ENCODE measurements around the gene KCNIP4. TPM values are rescaled to one million over a fixed set of nuclear protein-coding genes. Genes with fewer than 3 reads are reported as not detected.

Gene KCNIP4
- total RNA-seq, 1 donor from 2014 or later = not detected

DNA sequence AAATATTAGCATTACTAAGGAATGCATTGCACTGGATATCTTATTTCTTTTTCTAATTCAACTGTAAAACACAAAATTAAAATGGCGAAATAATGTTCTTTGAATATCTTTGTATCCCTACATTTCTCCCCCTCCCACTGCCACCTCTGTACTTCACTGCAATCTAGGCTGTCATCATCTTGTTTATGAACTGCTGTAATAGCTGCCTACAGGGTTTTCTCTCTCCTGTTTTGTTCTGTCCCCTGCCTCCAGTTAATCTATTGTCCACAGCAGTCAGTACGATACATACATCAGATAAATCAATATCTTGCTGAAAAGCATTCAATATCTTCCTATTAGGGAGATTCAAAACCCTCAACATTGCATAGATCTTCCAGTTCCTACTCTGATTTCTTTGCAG is 528.4 kb downstream of the KCNIP4 start:
- DNase-seq (ENCODE audit: low spot score) = no peak
- Mint-ChIP-seq H3K4me1 (ENCODE audit: low read depth) (no peaks in the 10 kb centered on the region), H3K4me3 (ENCODE audit: unreplicated experiment) (no peak overlapping the region), H3K27me3 (ENCODE audit: low read depth) (no peaks in the 10 kb centered on the region), H3K36me3 (ENCODE audit: low read depth) (no peaks in the 10 kb centered on the region), H3K27ac (ENCODE audit: unreplicated experiment) (no peak overlapping the region), H3K9me3 (ENCODE audit: low read depth) (no peaks in the 10 kb centered on the region)
- TF ChIP-seq CTCF (IDR thresholded peaks at IDR 0.05) = no peak

DNA sequence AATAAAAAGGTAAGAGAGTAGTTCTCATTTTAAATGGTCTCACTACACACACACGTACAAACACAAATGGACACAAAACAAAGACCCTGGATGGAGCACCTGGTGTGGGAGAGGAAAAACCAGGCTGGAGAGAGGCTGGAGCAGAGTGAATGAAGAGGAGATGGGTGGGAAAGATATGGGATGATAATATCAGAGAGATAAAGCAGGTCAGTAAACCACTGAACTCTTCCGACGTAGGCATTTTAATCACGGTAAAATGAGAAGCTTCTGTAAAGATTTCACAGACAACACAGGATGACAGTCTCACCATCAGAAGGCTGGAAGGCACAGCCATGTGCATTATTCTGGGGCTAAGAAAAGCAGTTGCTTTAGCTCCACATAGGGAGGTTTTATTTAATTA is 532.8 kb downstream of the KCNIP4 start:
- Mint-ChIP-seq H3K27me3 (ENCODE audit: low read depth) (no peaks in the 10 kb centered on the region), H3K4me3 (ENCODE audit: unreplicated experiment) (no peak overlapping the region), H3K27ac (ENCODE audit: unreplicated experiment) (no peak overlapping the region), H3K36me3 (ENCODE audit: low read depth) (no peaks in the 10 kb centered on the region), H3K9me3 (ENCODE audit: low read depth) (peaks cover 3% of the 10 kb centered on the region), H3K4me1 (ENCODE audit: low read depth) (no peaks in the 10 kb centered on the region)
- no peak for DNase-seq (ENCODE audit: low spot score)
- TF ChIP-seq CTCF (IDR thresholded peaks at IDR 0.05) = no peak

GRCh38 chr4:21413807-21414370 is 534.7 kb downstream of the KCNIP4 start:
- Mint-ChIP-seq H3K36me3 (ENCODE audit: low read depth) (no peaks in the 10 kb centered on the region), H3K9me3 (ENCODE audit: low read depth) (peaks cover 3% of the 10 kb centered on the region), H3K27me3 (ENCODE audit: low read depth) (no peaks in the 10 kb centered on the region), H3K4me1 (ENCODE audit: low read depth) (no peaks in the 10 kb centered on the region), H3K27ac (ENCODE audit: unreplicated experiment) (no peak overlapping the region), H3K4me3 (ENCODE audit: unreplicated experiment) (no peak overlapping the region)
- TF ChIP-seq CTCF (IDR thresholded peaks at IDR 0.05) = no peak
- no peak for DNase-seq (ENCODE audit: low spot score)

DNA sequence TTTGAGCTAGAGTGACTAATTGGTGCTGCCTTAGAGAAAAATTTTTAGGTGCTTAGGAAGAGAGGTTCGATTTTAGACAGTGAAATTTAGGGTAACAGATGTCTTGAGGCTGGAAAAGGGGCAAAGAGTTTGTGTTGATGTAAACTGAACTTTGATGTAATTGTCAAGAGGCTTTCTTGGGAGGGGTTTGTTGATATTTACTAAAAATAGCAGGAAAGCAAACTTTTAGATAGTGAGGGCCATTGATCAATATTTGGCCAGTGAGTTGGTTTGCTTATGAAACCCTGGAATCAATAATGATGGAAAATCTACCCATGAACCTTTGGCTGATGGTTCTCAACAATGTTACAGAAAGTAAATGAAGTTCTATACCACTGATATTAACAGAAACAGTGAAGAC is 537.5 kb downstream of the KCNIP4 start:
- Mint-ChIP-seq H3K27me3 (ENCODE audit: low read depth) (no peaks in the 10 kb centered on the region), H3K36me3 (ENCODE audit: low read depth) (no peaks in the 10 kb centered on the region), H3K4me3 (ENCODE audit: unreplicated experiment) (no peak overlapping the region), H3K9me3 (ENCODE audit: low read depth) (peaks cover 3% of the 10 kb centered on the region), H3K27ac (ENCODE audit: unreplicated experiment) (no peak overlapping the region), H3K4me1 (ENCODE audit: low read depth) (no peaks in the 10 kb centered on the region)
- no peak for DNase-seq (ENCODE audit: low spot score)
- no peak for TF ChIP-seq CTCF (IDR thresholded peaks at IDR 0.05)

GRCh38 chr4:21410372-21410771 is 538.2 kb downstream of the KCNIP4 start:
- Mint-ChIP-seq H3K27ac (ENCODE audit: unreplicated experiment) (no peak overlapping the region), H3K36me3 (ENCODE audit: low read depth) (no peaks in the 10 kb centered on the region), H3K4me3 (ENCODE audit: unreplicated experiment) (no peak overlapping the region), H3K27me3 (ENCODE audit: low read depth) (no peaks in the 10 kb centered on the region), H3K9me3 (ENCODE audit: low read depth) (peaks cover 3% of the 10 kb centered on the region), H3K4me1 (ENCODE audit: low read depth) (no peaks in the 10 kb centered on the region)
- no peak for TF ChIP-seq CTCF (IDR thresholded peaks at IDR 0.05)
- DNase-seq (ENCODE audit: low spot score) = no peak
